ENCODE results near the gene MRPS6. TPM values are rescaled to one million over a fixed set of nuclear protein-coding genes. Genes with fewer than 3 reads are reported as not detected.

The MRPS6 gene
- total RNA-seq, 1 donor from 2014 or later, result 14.2 TPM

DNA sequence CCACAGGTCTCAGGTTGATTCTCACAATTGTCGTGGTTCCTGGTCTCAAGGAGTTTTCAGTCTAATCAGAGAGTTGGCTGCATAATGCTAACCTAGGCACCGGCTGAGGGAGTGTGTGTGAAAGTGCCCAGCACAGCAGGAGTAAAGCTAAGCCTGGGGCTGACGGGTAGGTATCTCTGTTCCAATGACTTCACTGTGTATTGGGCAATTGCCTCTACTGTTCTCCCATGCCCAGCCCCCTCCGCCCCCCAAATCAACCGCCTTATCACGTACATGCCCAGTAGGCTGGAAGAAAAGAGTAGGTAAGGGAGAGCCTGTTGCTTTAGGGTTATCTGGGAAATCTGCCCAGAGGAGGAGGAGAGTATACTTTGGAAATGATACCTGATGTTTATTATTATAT lies 54.7 kb downstream of the MRPS6 start:
- Histone ChIP-seq H3K36me3 (ENCODE audit: control insufficient read depth, insufficient read depth, low read length) (peaks cover 4% of the 10 kb centered on the region), H3K27me3 (ENCODE audit: control insufficient read depth, insufficient read depth, low read length) (no peaks in the 10 kb centered on the region), H3K4me3 (ENCODE audit: low read depth, low read length) (no peak overlapping the region)
- TF ChIP-seq, protein P1, sequence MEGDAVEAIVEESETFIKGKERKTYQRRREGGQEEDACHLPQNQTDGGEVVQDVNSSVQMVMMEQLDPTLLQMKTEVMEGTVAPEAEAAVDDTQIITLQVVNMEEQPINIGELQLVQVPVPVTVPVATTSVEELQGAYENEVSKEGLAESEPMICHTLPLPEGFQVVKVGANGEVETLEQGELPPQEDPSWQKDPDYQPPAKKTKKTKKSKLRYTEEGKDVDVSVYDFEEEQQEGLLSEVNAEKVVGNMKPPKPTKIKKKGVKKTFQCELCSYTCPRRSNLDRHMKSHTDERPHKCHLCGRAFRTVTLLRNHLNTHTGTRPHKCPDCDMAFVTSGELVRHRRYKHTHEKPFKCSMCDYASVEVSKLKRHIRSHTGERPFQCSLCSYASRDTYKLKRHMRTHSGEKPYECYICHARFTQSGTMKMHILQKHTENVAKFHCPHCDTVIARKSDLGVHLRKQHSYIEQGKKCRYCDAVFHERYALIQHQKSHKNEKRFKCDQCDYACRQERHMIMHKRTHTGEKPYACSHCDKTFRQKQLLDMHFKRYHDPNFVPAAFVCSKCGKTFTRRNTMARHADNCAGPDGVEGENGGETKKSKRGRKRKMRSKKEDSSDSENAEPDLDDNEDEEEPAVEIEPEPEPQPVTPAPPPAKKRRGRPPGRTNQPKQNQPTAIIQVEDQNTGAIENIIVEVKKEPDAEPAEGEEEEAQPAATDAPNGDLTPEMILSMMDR (IDR thresholded peaks at IDR 0.05; ENCODE audit: insufficient read depth, low read length, severe bottlenecking), result no peak
- no peak for DNase-seq (ENCODE audit: low read depth)
- no peak for FAIRE-seq

DNA sequence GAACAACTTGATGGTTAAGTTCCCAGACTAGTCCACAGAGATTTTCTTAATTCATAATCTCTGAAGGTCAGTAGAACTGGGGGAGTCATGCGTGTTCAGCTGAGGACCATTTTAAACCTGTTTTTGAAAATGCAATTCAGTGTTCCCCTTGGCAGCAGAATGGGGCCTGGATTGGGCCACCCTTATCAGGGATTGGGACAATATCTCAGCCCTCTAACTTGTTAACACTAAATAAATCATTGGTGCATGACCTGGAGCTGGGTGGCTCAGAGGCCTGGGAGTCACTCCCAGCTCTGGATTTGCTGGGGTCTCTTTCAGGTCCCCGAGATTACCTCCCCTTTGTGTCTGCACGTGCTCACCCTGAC lies 55.3 kb downstream of the MRPS6 start:
- TF ChIP-seq, protein P1 (IDR thresholded peaks at IDR 0.05; ENCODE audit: insufficient read depth, low read length, severe bottlenecking), result no peak
- H3K27me3 ChIP-seq (ENCODE audit: control insufficient read depth, insufficient read depth, low read length), result no peaks in the 10 kb centered on the region
- peaks cover 4% of the 10 kb centered on the region for H3K36me3 ChIP-seq (ENCODE audit: control insufficient read depth, insufficient read depth, low read length)
- DNase-seq (ENCODE audit: low read depth) (no peak), FAIRE-seq (no peak)
- H3K4me3 ChIP-seq (ENCODE audit: low read depth, low read length), result no peak overlapping the region

DNA sequence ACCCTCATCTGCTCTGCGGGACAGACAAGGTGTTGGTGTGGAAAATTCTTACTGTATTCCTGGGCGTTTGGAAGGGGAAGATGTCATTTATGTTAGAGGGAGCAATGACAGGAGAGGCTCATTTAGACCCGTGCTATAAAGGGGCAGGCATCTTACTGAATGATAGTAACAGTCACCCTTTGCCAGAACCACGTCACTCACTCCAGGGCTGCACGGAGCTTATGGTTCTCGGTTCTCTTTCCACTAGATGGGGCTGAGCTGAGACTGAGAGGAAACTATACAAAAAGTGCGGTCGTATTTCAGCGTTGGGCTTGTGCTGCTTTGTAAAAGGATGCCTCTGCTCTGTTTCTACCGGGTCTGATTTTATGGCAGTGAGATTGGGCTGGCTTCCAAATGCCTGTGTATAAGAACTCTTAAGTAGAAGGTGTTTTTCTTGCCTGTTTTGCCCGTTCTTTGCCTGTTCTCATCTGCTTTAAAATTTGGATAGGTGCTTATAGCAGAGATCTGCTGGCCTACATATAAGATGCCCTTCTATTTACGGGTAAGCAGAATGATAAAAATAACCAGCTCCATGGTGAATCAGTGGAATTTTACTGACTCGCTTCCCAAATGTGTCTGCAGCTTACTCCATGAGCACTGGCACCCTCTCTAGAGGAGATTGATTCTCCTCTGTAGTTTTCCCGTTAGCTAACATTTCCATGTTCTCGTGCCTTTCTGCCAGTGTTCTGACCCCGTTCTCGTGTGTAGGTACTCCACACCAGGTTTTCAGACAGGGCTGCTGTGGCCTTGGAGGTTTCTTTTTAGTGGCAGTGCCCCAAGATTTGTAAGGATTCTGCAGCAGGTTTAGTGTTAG lies 55.9 kb downstream of the MRPS6 start:
- FAIRE-seq (no peak), DNase-seq (ENCODE audit: low read depth) (peak; percentile 63)
- Histone ChIP-seq H3K27me3 (ENCODE audit: control insufficient read depth, insufficient read depth, low read length) (no peaks in the 10 kb centered on the region), H3K4me3 (ENCODE audit: low read depth, low read length) (no peak overlapping the region), H3K36me3 (ENCODE audit: control insufficient read depth, insufficient read depth, low read length) (peaks cover 4% of the 10 kb centered on the region)
- TF ChIP-seq, protein P1 (IDR thresholded peaks at IDR 0.05; ENCODE audit: insufficient read depth, low read length, severe bottlenecking), result peak; percentile 44

DNA sequence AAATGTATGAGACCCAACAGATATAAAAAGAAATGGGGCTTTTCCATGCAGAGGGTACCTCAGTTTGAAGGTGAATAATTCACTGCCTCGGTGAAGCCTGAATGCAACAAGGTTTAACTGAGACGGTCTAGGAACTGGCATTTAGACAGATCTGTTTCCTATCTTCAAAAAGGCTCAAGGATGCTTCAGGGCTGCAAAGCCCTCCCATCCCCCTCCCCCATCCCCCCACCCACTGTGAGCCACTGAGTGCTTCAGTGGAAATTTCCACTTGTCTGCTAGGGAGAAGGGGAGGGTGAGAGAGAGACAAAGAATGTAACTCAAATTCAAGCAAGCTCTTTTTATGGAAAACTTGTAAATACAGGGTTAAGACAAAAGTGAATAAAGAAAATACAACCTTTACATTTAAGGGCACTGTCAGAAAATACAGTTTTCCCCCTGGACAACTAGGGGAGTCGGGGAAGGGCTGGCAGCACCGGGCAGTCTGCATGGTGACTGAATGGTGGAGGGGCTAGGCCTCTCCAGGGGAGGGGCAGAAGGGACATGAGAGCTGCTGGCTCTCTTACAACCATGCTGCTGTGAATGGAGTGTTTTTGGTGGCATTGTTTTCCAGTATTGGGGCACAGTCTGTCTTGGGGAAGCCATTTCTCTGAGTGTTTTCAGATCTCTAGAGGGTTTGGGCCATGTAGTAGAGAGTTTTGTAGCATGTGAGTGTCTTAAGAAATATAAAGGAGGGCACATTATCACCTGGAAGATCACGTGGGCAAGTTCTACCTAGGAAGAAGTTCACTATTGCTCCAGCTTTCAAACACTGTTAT lies 56.7 kb downstream of the MRPS6 start:
- no peak for FAIRE-seq
- Histone ChIP-seq H3K4me3 (ENCODE audit: low read depth, low read length) (no peak overlapping the region), H3K36me3 (ENCODE audit: control insufficient read depth, insufficient read depth, low read length) (peaks cover 4% of the 10 kb centered on the region), H3K27me3 (ENCODE audit: control insufficient read depth, insufficient read depth, low read length) (no peaks in the 10 kb centered on the region)
- no peak for DNase-seq (ENCODE audit: low read depth)
- TF ChIP-seq, protein P1 (IDR thresholded peaks at IDR 0.05; ENCODE audit: insufficient read depth, low read length, severe bottlenecking), result no peak

DNA sequence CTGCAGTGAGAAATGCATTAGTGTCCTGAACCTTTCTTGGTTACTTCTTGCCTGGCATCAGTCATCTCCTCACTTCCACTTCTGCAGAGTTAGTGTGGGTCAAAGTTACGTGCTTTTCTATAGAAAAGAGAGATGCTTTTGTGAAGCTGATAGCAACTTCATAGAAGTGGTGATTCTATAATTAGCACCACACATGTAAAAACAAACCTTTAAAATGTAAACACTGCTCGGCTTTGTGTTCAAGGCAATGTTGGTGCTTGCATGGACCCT lies 57.3 kb downstream of the MRPS6 start:
- DNase-seq (ENCODE audit: low read depth) (no peak), FAIRE-seq (no peak)
- Histone ChIP-seq H3K36me3 (ENCODE audit: control insufficient read depth, insufficient read depth, low read length) (peaks cover 1% of the 10 kb centered on the region), H3K27me3 (ENCODE audit: control insufficient read depth, insufficient read depth, low read length) (no peaks in the 10 kb centered on the region), H3K4me3 (ENCODE audit: low read depth, low read length) (no peak overlapping the region)
- TF ChIP-seq, protein P1 (IDR thresholded peaks at IDR 0.05; ENCODE audit: insufficient read depth, low read length, severe bottlenecking), result no peak
